ENCODE measurements around the gene SFMBT2.

Gene SFMBT2

GRCh38 chr10:7338469-7338868 is 72.4 kb downstream of the SFMBT2 start:
- Histone ChIP-seq H3K4me3 (ENCODE audit: insufficient read length, low read depth) (no peak overlapping the region), H3K9me3 (ENCODE audit: insufficient read depth, low read length) (no peaks in the 10 kb centered on the region), H3K9ac (ENCODE audit: insufficient read length, low read depth) (no peak overlapping the region), H3K27me3 (ENCODE audit: insufficient read depth, insufficient read length) (no peaks in the 10 kb centered on the region), H3K36me3 (ENCODE audit: insufficient read depth, insufficient read length, low read length) (no peaks in the 10 kb centered on the region), H3K4me1 (ENCODE audit: insufficient read depth, insufficient read length) (peaks cover 3% of the 10 kb centered on the region)
- TF ChIP-seq ZNF274 (IDR thresholded peaks at IDR 0.05; ENCODE audit: low read depth, low read length) (no peak), SUZ12 (IDR thresholded peaks at IDR 0.05; ENCODE audit: extremely low read depth, insufficient read depth, insufficient read length) (no peak), YY1 (IDR thresholded peaks at IDR 0.05; ENCODE audit: insufficient read depth, insufficient read length) (no peak)
- no peak for DNase-seq (ENCODE audit: low read depth, low spot score)

DNA sequence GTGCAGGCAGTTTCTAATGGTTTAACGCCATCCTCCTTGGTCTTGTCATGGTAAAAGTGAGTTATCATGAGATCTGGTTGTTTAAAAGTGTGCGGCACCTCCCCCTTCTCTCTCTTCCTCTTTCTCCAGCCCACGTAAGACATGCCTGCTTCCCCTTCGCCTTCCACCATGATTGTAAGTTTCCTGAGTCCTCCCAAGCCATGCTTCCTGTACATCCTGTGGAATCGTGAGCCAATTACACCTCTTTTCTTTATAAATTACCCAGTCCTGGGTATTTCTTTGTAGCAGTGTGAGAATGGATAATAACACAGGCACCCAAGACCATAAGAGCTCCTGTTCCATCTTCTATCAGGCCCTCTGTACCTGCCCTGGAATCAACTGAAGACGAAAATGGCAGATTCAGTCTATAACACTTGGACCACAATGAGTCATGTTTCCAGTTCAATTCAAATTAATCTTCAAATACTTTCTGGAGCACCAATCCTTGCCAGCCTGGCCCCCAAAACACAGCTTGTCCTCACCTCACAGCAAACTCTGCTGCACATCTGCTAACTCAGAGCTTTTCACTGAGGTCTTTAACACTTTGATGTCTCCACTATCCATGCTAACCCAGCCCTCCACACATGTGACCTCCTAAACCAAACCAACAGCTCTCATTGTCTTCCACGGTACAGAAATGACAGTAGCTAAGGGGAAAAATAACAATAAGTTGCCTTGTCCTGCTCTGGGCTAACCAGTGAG is 73.2 kb downstream of the SFMBT2 start:
- Histone ChIP-seq H3K4me1 (ENCODE audit: insufficient read depth, insufficient read length) (peaks cover 3% of the 10 kb centered on the region), H3K36me3 (ENCODE audit: insufficient read depth, insufficient read length, low read length) (no peaks in the 10 kb centered on the region), H3K9me3 (ENCODE audit: insufficient read depth, low read length) (no peaks in the 10 kb centered on the region), H3K9ac (ENCODE audit: insufficient read length, low read depth) (no peak overlapping the region), H3K4me3 (ENCODE audit: insufficient read length, low read depth) (no peak overlapping the region), H3K27me3 (ENCODE audit: insufficient read depth, insufficient read length) (no peaks in the 10 kb centered on the region)
- DNase-seq (ENCODE audit: low read depth, low spot score): no peak
- TF ChIP-seq YY1 (IDR thresholded peaks at IDR 0.05; ENCODE audit: insufficient read depth, insufficient read length) (no peak), SUZ12 (IDR thresholded peaks at IDR 0.05; ENCODE audit: extremely low read depth, insufficient read depth, insufficient read length) (no peak), ZNF274 (IDR thresholded peaks at IDR 0.05; ENCODE audit: low read depth, low read length) (no peak)

DNA sequence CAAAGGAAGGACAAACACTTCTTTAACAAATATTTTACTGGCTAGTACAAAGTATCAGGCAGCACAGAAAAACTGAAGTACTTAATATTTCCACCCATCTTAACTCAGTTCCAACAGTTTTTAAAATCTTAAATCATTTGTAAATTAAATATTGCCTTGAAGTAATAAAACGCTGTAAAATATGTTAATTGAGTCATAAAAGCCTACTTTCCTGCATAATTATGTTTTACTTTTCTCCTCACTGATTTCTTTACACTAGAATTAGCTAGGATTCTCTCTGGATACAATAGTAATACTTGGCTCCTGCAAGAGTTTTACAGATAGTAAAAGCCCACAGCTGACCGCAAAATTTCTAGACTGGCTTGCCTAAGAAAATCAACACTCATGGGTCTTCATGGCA is 74.9 kb downstream of the SFMBT2 start:
- Histone ChIP-seq H3K4me3 (ENCODE audit: insufficient read length, low read depth) (no peak overlapping the region), H3K36me3 (ENCODE audit: insufficient read depth, insufficient read length, low read length) (no peaks in the 10 kb centered on the region), H3K4me1 (ENCODE audit: insufficient read depth, insufficient read length) (peaks cover 3% of the 10 kb centered on the region), H3K9me3 (ENCODE audit: insufficient read depth, low read length) (no peaks in the 10 kb centered on the region), H3K9ac (ENCODE audit: insufficient read length, low read depth) (no peak overlapping the region), H3K27me3 (ENCODE audit: insufficient read depth, insufficient read length) (no peaks in the 10 kb centered on the region)
- no peak for DNase-seq (ENCODE audit: low read depth, low spot score)
- TF ChIP-seq YY1 (IDR thresholded peaks at IDR 0.05; ENCODE audit: insufficient read depth, insufficient read length): no peak
- no peak for TF ChIP-seq ZNF274 (IDR thresholded peaks at IDR 0.05; ENCODE audit: low read depth, low read length)
- no peak for TF ChIP-seq SUZ12 (IDR thresholded peaks at IDR 0.05; ENCODE audit: extremely low read depth, insufficient read depth, insufficient read length)

- no peaks in the 10 kb centered on the region for H3K36me3 ChIP-seq (ENCODE audit: insufficient read depth, insufficient read length, low read length)
- no peaks in the 10 kb centered on the region for H3K27me3 ChIP-seq (ENCODE audit: insufficient read depth, insufficient read length)
- DNase-seq (ENCODE audit: low read depth, low spot score): no peak
- TF ChIP-seq SUZ12 (IDR thresholded peaks at IDR 0.05; ENCODE audit: extremely low read depth, insufficient read depth, insufficient read length) (no peak), YY1 (IDR thresholded peaks at IDR 0.05; ENCODE audit: insufficient read depth, insufficient read length) (no peak), ZNF274 (IDR thresholded peaks at IDR 0.05; ENCODE audit: low read depth, low read length) (no peak)
- H3K9ac ChIP-seq (ENCODE audit: insufficient read length, low read depth): no peak overlapping the region
- H3K9me3 ChIP-seq (ENCODE audit: insufficient read depth, low read length): no peaks in the 10 kb centered on the region; the same call in 1 of the 2 replicates
- H3K4me3 ChIP-seq (ENCODE audit: insufficient read length, low read depth): no peak overlapping the region
- H3K4me1 ChIP-seq (ENCODE audit: insufficient read depth, insufficient read length): peaks cover 3% of the 10 kb centered on the region
Observed at GRCh38 chr10:7334642-7334964, 76.2 kb downstream of the SFMBT2 start.

- Histone ChIP-seq H3K9me3 (ENCODE audit: insufficient read depth, low read length) (peaks cover under 1% of the 10 kb centered on the region; the same call in 1 of the 2 replicates), H3K4me1 (ENCODE audit: insufficient read depth, insufficient read length) (peaks cover 3% of the 10 kb centered on the region), H3K4me3 (ENCODE audit: insufficient read length, low read depth) (no peak overlapping the region), H3K27me3 (ENCODE audit: insufficient read depth, insufficient read length) (no peaks in the 10 kb centered on the region), H3K9ac (ENCODE audit: insufficient read length, low read depth) (peak overlapping the region; percentile 32), H3K36me3 (ENCODE audit: insufficient read depth, insufficient read length, low read length) (no peaks in the 10 kb centered on the region)
- DNase-seq (ENCODE audit: low read depth, low spot score): no peak
- TF ChIP-seq YY1 (IDR thresholded peaks at IDR 0.05; ENCODE audit: insufficient read depth, insufficient read length) (no peak), ZNF274 (IDR thresholded peaks at IDR 0.05; ENCODE audit: low read depth, low read length) (no peak), SUZ12 (IDR thresholded peaks at IDR 0.05; ENCODE audit: extremely low read depth, insufficient read depth, insufficient read length) (no peak)
Observed at GRCh38 chr10:7333961-7334641, 76.7 kb downstream of the SFMBT2 start.

DNA sequence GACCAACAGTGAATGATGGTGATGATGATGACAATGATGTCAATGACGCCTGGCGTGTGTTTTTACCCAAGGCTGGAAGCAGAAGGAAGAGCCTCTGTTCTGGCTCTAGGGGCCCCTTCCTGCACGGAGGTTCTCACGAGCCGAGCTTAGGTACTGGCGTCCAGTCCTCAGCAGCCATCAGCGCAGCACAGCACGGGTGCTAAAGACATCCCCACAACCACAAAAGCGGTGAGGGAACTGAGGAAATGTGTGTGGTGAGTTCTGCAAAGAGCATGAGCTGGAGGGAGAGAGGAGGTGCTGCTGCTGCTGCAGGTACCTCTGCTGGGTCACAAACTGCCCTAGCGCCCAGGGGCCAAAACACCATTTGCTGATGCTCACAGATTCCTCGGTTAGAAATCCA is 81.6 kb downstream of the SFMBT2 start:
- H3K27me3 ChIP-seq (ENCODE audit: insufficient read depth, insufficient read length): no peaks in the 10 kb centered on the region
- no peaks in the 10 kb centered on the region for H3K36me3 ChIP-seq (ENCODE audit: insufficient read depth, insufficient read length, low read length)
- DNase-seq (ENCODE audit: low read depth, low spot score): no peak
- peaks cover 18% of the 10 kb centered on the region for H3K9me3 ChIP-seq (ENCODE audit: insufficient read depth, low read length)
- H3K4me3 ChIP-seq (ENCODE audit: insufficient read length, low read depth): no peak overlapping the region
- no peak overlapping the region for H3K9ac ChIP-seq (ENCODE audit: insufficient read length, low read depth)
- TF ChIP-seq YY1 (IDR thresholded peaks at IDR 0.05; ENCODE audit: insufficient read depth, insufficient read length) (no peak), SUZ12 (IDR thresholded peaks at IDR 0.05; ENCODE audit: extremely low read depth, insufficient read depth, insufficient read length) (no peak), ZNF274 (IDR thresholded peaks at IDR 0.05; ENCODE audit: low read depth, low read length) (no peak)
- peaks cover 2% of the 10 kb centered on the region for H3K4me1 ChIP-seq (ENCODE audit: insufficient read depth, insufficient read length)

GRCh38 chr10:7327885-7328284 is 82.9 kb downstream of the SFMBT2 start:
- H3K9me3 ChIP-seq (ENCODE audit: insufficient read depth, low read length): peaks cover 18% of the 10 kb centered on the region
- H3K27me3 ChIP-seq (ENCODE audit: insufficient read depth, insufficient read length): no peaks in the 10 kb centered on the region
- TF ChIP-seq SUZ12 (IDR thresholded peaks at IDR 0.05; ENCODE audit: extremely low read depth, insufficient read depth, insufficient read length) (no peak), ZNF274 (IDR thresholded peaks at IDR 0.05; ENCODE audit: low read depth, low read length) (no peak), YY1 (IDR thresholded peaks at IDR 0.05; ENCODE audit: insufficient read depth, insufficient read length) (no peak)
- no peak overlapping the region for H3K9ac ChIP-seq (ENCODE audit: insufficient read length, low read depth)
- H3K4me1 ChIP-seq (ENCODE audit: insufficient read depth, insufficient read length): no peaks in the 10 kb centered on the region
- H3K36me3 ChIP-seq (ENCODE audit: insufficient read depth, insufficient read length, low read length): no peaks in the 10 kb centered on the region
- DNase-seq (ENCODE audit: low read depth, low spot score): no peak
- no peak overlapping the region for H3K4me3 ChIP-seq (ENCODE audit: insufficient read length, low read depth)

Data from NT2/D1 (cell line).